ENCODE results near the gene SLC16A12. TPM values are rescaled to one million over a fixed set of nuclear protein-coding genes. Genes with fewer than 3 reads are reported as not detected.

The SLC16A12 gene
- total and polyA plus RNA-seq, 10 donors: 0.02 to 0.19 (median 0.12) TPM; not detected in 5

GRCh38 chr10:89428877-89429276, 106.5 kb downstream of the SLC16A12 start:
- TF ChIP-seq CTCF (IDR thresholded peaks at IDR 0.05 in 8 of 11, conservative IDR thresholded peaks at IDR 0.05 in 3 of 11) (no peak), POLR2AphosphoS5 (IDR thresholded peaks at IDR 0.05) (no peak), POLR2A (IDR thresholded peaks at IDR 0.05) (no peak)
- H3K4me1 ChIP-seq: peaks cover 0 to 3% (median 0%) of the 10 kb centered on the region in 6 donors
- H3K27me3 ChIP-seq (replicated peaks in 1 of 7): no peaks in the 10 kb centered on the region
- H3K36me3 ChIP-seq: no peaks in the 10 kb centered on the region
- no peak overlapping the region for H3K4me3 ChIP-seq
- intact Hi-C loops (cut with DNase I; ENCODE audit: low total_unique reads): loop anchor here (5.0 kb wide), 1 partner anchor 138 kb away; no protein-coding TSS in a partner anchor
- H3K27ac ChIP-seq: no peak overlapping the region
- 59 to 79% (median 75%) methylated on average over 1 of the region's 1 CpG for WGBS, 5 donors
- no peaks in the 10 kb centered on the region for H3K9me3 ChIP-seq
- no peak for DNase-seq

GRCh38 chr10:89427629-89428028, 107.8 kb downstream of the SLC16A12 start:
- peaks cover 0 to 3% (median 0%) of the 10 kb centered on the region in 6 donors for H3K4me1 ChIP-seq
- DNase-seq: no peak
- TF ChIP-seq CTCF (IDR thresholded peaks at IDR 0.05 in 8 of 11, conservative IDR thresholded peaks at IDR 0.05 in 3 of 11) (no peak), POLR2A (IDR thresholded peaks at IDR 0.05) (no peak), POLR2AphosphoS5 (IDR thresholded peaks at IDR 0.05) (no peak)
- no peaks in the 10 kb centered on the region for H3K9me3 ChIP-seq
- H3K4me3 ChIP-seq: no peak overlapping the region
- no peak overlapping the region for H3K27ac ChIP-seq
- intact Hi-C loops (cut with DNase I; ENCODE audit: low total_unique reads): loop anchor here (5.0 kb wide), 1 partner anchor 140 kb away; no protein-coding TSS in a partner anchor
- H3K27me3 ChIP-seq (replicated peaks in 1 of 7): no peaks in the 10 kb centered on the region
- WGBS, 5 donors: 90 to 98% (median 91%) methylated on average over 4 of the region's 4 CpGs
- peaks cover 0 to 2% (median 0%) of the 10 kb centered on the region in 6 donors for H3K36me3 ChIP-seq

GRCh38 chr10:89426230-89426868, 109.0 kb downstream of the SLC16A12 start:
- H3K9me3 ChIP-seq: no peaks in the 10 kb centered on the region
- no peak overlapping the region for H3K27ac ChIP-seq
- peaks cover 0 to 14% (median 6%) of the 10 kb centered on the region in 6 donors for H3K36me3 ChIP-seq
- TF ChIP-seq CTCF (IDR thresholded peaks at IDR 0.05 in 8 of 11, conservative IDR thresholded peaks at IDR 0.05 in 3 of 11) (peak; percentile 35 to 81 (median 69)), POLR2AphosphoS5 (IDR thresholded peaks at IDR 0.05) (no peak)
- DNase-seq: no peak
- no peaks in the 10 kb centered on the region for H3K27me3 ChIP-seq (replicated peaks in 1 of 7)
- H3K4me3 ChIP-seq: no peak overlapping the region
- 59 to 64% (median 63%) methylated on average over 5 of the region's 5 CpGs for WGBS, 5 donors
- intact Hi-C loops (cut with DNase I; ENCODE audit: low total_unique reads): loop anchor here (5.0 kb wide), 1 partner anchor 141 kb away; no protein-coding TSS in a partner anchor
- peaks cover 0 to 3% (median 0%) of the 10 kb centered on the region in 6 donors for H3K4me1 ChIP-seq

GRCh38 chr10:89425000-89425399, 110.4 kb downstream of the SLC16A12 start:
- TF ChIP-seq CTCF (IDR thresholded peaks at IDR 0.05 in 8 of 11, conservative IDR thresholded peaks at IDR 0.05 in 3 of 11) (no peak), POLR2A (IDR thresholded peaks at IDR 0.05) (no peak), POLR2AphosphoS5 (IDR thresholded peaks at IDR 0.05) (no peak)
- peaks cover 0 to 27% (median 8%) of the 10 kb centered on the region in 6 donors for H3K36me3 ChIP-seq
- H3K27me3 ChIP-seq (replicated peaks in 1 of 7): no peaks in the 10 kb centered on the region
- peaks cover 0 to 15% (median 5%) of the 10 kb centered on the region in 6 donors for H3K4me1 ChIP-seq
- no peak overlapping the region for H3K4me3 ChIP-seq
- H3K9me3 ChIP-seq: no peaks in the 10 kb centered on the region
- intact Hi-C loops (cut with DNase I; ENCODE audit: low total_unique reads): loop anchor here (5.0 kb wide), 1 partner anchor 142 kb away; no protein-coding TSS in a partner anchor
- 79 to 91% (median 89%) methylated on average over 5 of the region's 5 CpGs for WGBS, 5 donors
- H3K27ac ChIP-seq: no peak overlapping the region
- DNase-seq: no peak

Data from spleen (tissue), 11 donors.